A673 (cell line): ENCODE measurements around the gene PGP.

Experiments used
- CTCF ChIP-seq: fragments of 300-800, 200-600 bp; sonication (generic); conservative IDR thresholded peaks from 2 replicates; pipeline ENCODE4 v1.5.1; 2017; ENCODE audit warnings: low read depth, mild to moderate bottlenecking, antibody characterized with exemption, low read length, moderate library complexity, mixed read lengths
- EZH2 ChIP-seq: fragments of 200-600 bp; sonication (generic); IDR thresholded peaks from 2 replicates; pipeline ENCODE4 v1.6.1; 2017; ENCODE audit warnings: borderline replicate concordance, low read depth, mild to moderate bottlenecking, mixed read lengths, antibody characterized with exemption, low read length; ENCODE audit not compliant: poor library complexity, severe bottlenecking

- no peak for TF ChIP-seq CTCF
- TF ChIP-seq EZH2 = no peak
Observed at GRCh38 chr16:2208308-2208707, 6.3 kb downstream of the PGP start.
